Activated CD4-positive, alpha-beta T cell treated with anti-CD3 and anti-CD28 coated beads for 36 hours (primary cell): ENCODE measurements around the gene CEMIP. TPM values are rescaled to one million over a fixed set of nuclear protein-coding genes. Genes with fewer than 3 reads are reported as not detected.

Experiments used
- ATAC-seq: fragments of 200-7000 bp; cut with Tn5 transposase; one replicate; pipeline ENCODE4 v1.10.0; 2021; ENCODE audit warnings: mild to moderate bottlenecking, moderate library complexity
- CTCF ChIA-PET: fragments of 350-600 bp; sonication (Branson Sonifier 250); formaldehyde crosslinking; loops from one replicate; lab custom pipeline; 2021; ENCODE audit warnings: antibody characterized with exemption; lab: Charles Lee
- POLR2A ChIA-PET: fragments of 350-600 bp; sonication (Branson Sonifier 250); formaldehyde crosslinking; loops from one replicate; lab custom pipeline; 2021; ENCODE audit warnings: antibody characterized with exemption, inconsistent platforms; lab: Charles Lee
- DNase-seq: peaks from one replicate; pipeline ENCODE4 v3.0.0-alpha.2; 2020
- H3K27ac Mint-ChIP-seq: one replicate; pipeline ENCODE4 v1.8.0; 2021; ENCODE audit warnings: mixed read lengths
- H3K27me3 Mint-ChIP-seq: one replicate; pipeline ENCODE4 v1.8.0; 2021; ENCODE audit warnings: mixed read lengths
- H3K36me3 Mint-ChIP-seq: one replicate; pipeline ENCODE4 v1.8.0; 2021; ENCODE audit warnings: low read depth, mixed read lengths
- H3K4me1 Mint-ChIP-seq: one replicate; pipeline ENCODE4 v1.8.0; 2021; ENCODE audit warnings: mixed read lengths
- H3K4me3 Mint-ChIP-seq: one replicate; pipeline ENCODE4 v1.8.0; 2021; ENCODE audit warnings: mild to moderate bottlenecking, moderate library complexity, mixed read lengths
- H3K9me3 Mint-ChIP-seq: one replicate; pipeline ENCODE4 v1.8.0; 2021; ENCODE audit warnings: low read depth, mixed read lengths
- intact Hi-C, 2 experiments: fragments of 100-400 bp; cut with DNase I in 1 of 2; cut with micrococcal nuclease in 1 of 2; formaldehyde crosslinking; loops; one replicate each; pipeline versions ENCODE4 v1.14.2 to v1.15.1; 2022 to 2024; cut with DNase I, micrococcal nuclease
- total RNA-seq, 2 experiments: library from RNA; stranded (reverse); gene quantifications; one replicate each; pipeline ENCODE4 v1.2.3, GENCODE V29; 2021

The CEMIP gene
- total RNA-seq, 2 experiments from 2014 or later: 0.04 TPM; not detected in 1

GRCh38 chr15:80936288-80937078 is 157.3 kb downstream of the CEMIP start:
- peaks cover 7% of the 10 kb centered on the region for H3K36me3 Mint-ChIP-seq
- DNase-seq: no peak
- H3K9me3 Mint-ChIP-seq: no peaks in the 10 kb centered on the region
- ATAC-seq: no peak
- H3K27ac Mint-ChIP-seq: no peak overlapping the region
- no peaks in the 10 kb centered on the region for H3K27me3 Mint-ChIP-seq
- H3K4me3 Mint-ChIP-seq: no peak overlapping the region
- H3K4me1 Mint-ChIP-seq: no peaks in the 10 kb centered on the region
- ChIA-PET POLR2A (no interaction called here), CTCF (interaction anchor here (1.0 kb wide), 1 partner anchor 38 kb away, joined by 3 read pairs; no protein-coding TSS in a partner anchor)
- intact Hi-C loops: no loop called here

GRCh38 chr15:80937718-80938117 is 158.5 kb downstream of the CEMIP start:
- intact Hi-C loops: no loop called here
- CTCF ChIA-PET: interaction anchor here (0.7 to 1.2 kb wide), 2 partner anchors 11 to 32 kb away, joined by 4 read pairs; no protein-coding TSS in a partner anchor
- Mint-ChIP-seq H3K27me3 (no peaks in the 10 kb centered on the region), H3K36me3 (peaks cover 7% of the 10 kb centered on the region), H3K27ac (no peak overlapping the region), H3K4me1 (no peaks in the 10 kb centered on the region), H3K4me3 (no peak overlapping the region), H3K9me3 (no peaks in the 10 kb centered on the region)
- POLR2A ChIA-PET: no interaction called here
- DNase-seq (no peak), ATAC-seq (no peak)

- DNase-seq (no peak), ATAC-seq (no peak)
- intact Hi-C loops: no loop called here
- Mint-ChIP-seq H3K27me3 (no peaks in the 10 kb centered on the region), H3K27ac (no peak overlapping the region), H3K4me1 (no peaks in the 10 kb centered on the region), H3K4me3 (no peak overlapping the region), H3K36me3 (peaks cover 7% of the 10 kb centered on the region), H3K9me3 (no peaks in the 10 kb centered on the region)
- ChIA-PET POLR2A (no interaction called here), CTCF (interaction anchor here (0.9 to 1.2 kb wide), 3 partner anchors 31 to 258 kb away, joined by 3 to 4 read pairs (median 3); partner anchors contain the start of gene IL16)
These were observed 160.0 kb downstream of the CEMIP start for GRCh38 chr15:80939216-80939615.

- intact Hi-C loops: no loop called here
- Mint-ChIP-seq H3K36me3 (peaks cover 4% of the 10 kb centered on the region), H3K27ac (no peak overlapping the region), H3K4me3 (no peak overlapping the region), H3K27me3 (no peaks in the 10 kb centered on the region), H3K4me1 (no peaks in the 10 kb centered on the region), H3K9me3 (no peaks in the 10 kb centered on the region)
- ATAC-seq (no peak), DNase-seq (no peak)
- ChIA-PET CTCF (interaction anchor here (0.9 to 1.0 kb wide), 2 partner anchors 161 to 257 kb away, joined by 3 read pairs; partner anchors contain the start of gene IL16), POLR2A (no interaction called here)
These were observed 161.2 kb downstream of the CEMIP start for GRCh38 chr15:80940331-80940730.

- no peak for ATAC-seq
- CTCF ChIA-PET: interaction anchor here (1.4 kb wide), 1 partner anchor 29 kb away, joined by 4 read pairs; no protein-coding TSS in a partner anchor
- no peak overlapping the region for H3K27ac Mint-ChIP-seq
These were observed 161.7 kb downstream of the CEMIP start for GRCh38 chr15:80940851-80941250.

GRCh38 chr15:80942266-80942665 is 163.1 kb downstream of the CEMIP start:
- DNase-seq (no peak), ATAC-seq (no peak)
- intact Hi-C loops: no loop called here
- ChIA-PET POLR2A (no interaction called here), CTCF (interaction anchor here (0.7 to 1.4 kb wide), 2 partner anchors 28 to 486 kb away, joined by 3 to 4 read pairs; no protein-coding TSS in a partner anchor)
- H3K36me3 Mint-ChIP-seq: peaks cover 5% of the 10 kb centered on the region
- no peaks in the 10 kb centered on the region for H3K9me3 Mint-ChIP-seq
- no peak overlapping the region for H3K4me3 Mint-ChIP-seq
- no peaks in the 10 kb centered on the region for H3K27me3 Mint-ChIP-seq
- H3K4me1 Mint-ChIP-seq: no peaks in the 10 kb centered on the region
- H3K27ac Mint-ChIP-seq: no peak overlapping the region

More at GRCh38 chr15:80940851-80941250, 161.7 kb downstream of the CEMIP start:
- no peaks in the 10 kb centered on the region for H3K4me1 Mint-ChIP-seq
- intact Hi-C loops: no loop called here
- no peaks in the 10 kb centered on the region for H3K27me3 Mint-ChIP-seq
- no peaks in the 10 kb centered on the region for H3K9me3 Mint-ChIP-seq
- H3K4me3 Mint-ChIP-seq: no peak overlapping the region
- DNase-seq: no peak
- POLR2A ChIA-PET: no interaction called here
- peaks cover 5% of the 10 kb centered on the region for H3K36me3 Mint-ChIP-seq

- peaks cover 10% of the 10 kb centered on the region for H3K36me3 Mint-ChIP-seq
- H3K27me3 Mint-ChIP-seq: no peaks in the 10 kb centered on the region
- no peak overlapping the region for H3K4me3 Mint-ChIP-seq
- ChIA-PET CTCF (no interaction called here), POLR2A (no interaction called here)
- H3K27ac Mint-ChIP-seq: no peak overlapping the region
- no peaks in the 10 kb centered on the region for H3K9me3 Mint-ChIP-seq
- H3K4me1 Mint-ChIP-seq: no peaks in the 10 kb centered on the region
- ATAC-seq (no peak), DNase-seq (no peak)
- intact Hi-C loops: no loop called here
These were observed 163.8 kb downstream of the CEMIP start for GRCh38 chr15:80942746-80943565.

GRCh38 chr15:80944818-80945217 is 165.6 kb downstream of the CEMIP start:
- no peaks in the 10 kb centered on the region for H3K4me1 Mint-ChIP-seq
- DNase-seq (no peak), ATAC-seq (no peak)
- no peaks in the 10 kb centered on the region for H3K27me3 Mint-ChIP-seq
- POLR2A ChIA-PET: interaction anchor here (0.7 kb wide), 1 partner anchor 70 kb away, joined by 3 read pairs; no protein-coding TSS in a partner anchor
- H3K27ac Mint-ChIP-seq: no peak overlapping the region
- peaks cover 16% of the 10 kb centered on the region for H3K36me3 Mint-ChIP-seq
- no peaks in the 10 kb centered on the region for H3K9me3 Mint-ChIP-seq
- CTCF ChIA-PET: no interaction called here
- H3K4me3 Mint-ChIP-seq: no peak overlapping the region
- intact Hi-C loops: no loop called here

GRCh38 chr15:80945605-80946004 is 166.4 kb downstream of the CEMIP start:
- no peaks in the 10 kb centered on the region for H3K9me3 Mint-ChIP-seq
- no peaks in the 10 kb centered on the region for H3K27me3 Mint-ChIP-seq
- ChIA-PET CTCF (interaction anchor here (0.7 kb wide), 1 partner anchor 11 kb away, joined by 3 read pairs; no protein-coding TSS in a partner anchor), POLR2A (interaction anchor here (0.7 kb wide), 1 partner anchor 71 kb away, joined by 3 read pairs; no protein-coding TSS in a partner anchor)
- H3K27ac Mint-ChIP-seq: no peak overlapping the region
- intact Hi-C loops: no loop called here
- DNase-seq (no peak), ATAC-seq (no peak)
- no peak overlapping the region for H3K4me3 Mint-ChIP-seq
- H3K36me3 Mint-ChIP-seq: peaks cover 19% of the 10 kb centered on the region
- H3K4me1 Mint-ChIP-seq: no peaks in the 10 kb centered on the region

GRCh38 chr15:80946576-80946975 is 167.4 kb downstream of the CEMIP start:
- CTCF ChIA-PET: no interaction called here
- peaks cover 27% of the 10 kb centered on the region for H3K36me3 Mint-ChIP-seq
- H3K9me3 Mint-ChIP-seq: no peaks in the 10 kb centered on the region
- H3K27me3 Mint-ChIP-seq: no peaks in the 10 kb centered on the region
- ATAC-seq (no peak), DNase-seq (no peak)
- H3K4me3 Mint-ChIP-seq: no peak overlapping the region
- no peak overlapping the region for H3K27ac Mint-ChIP-seq
- no peaks in the 10 kb centered on the region for H3K4me1 Mint-ChIP-seq
- intact Hi-C loops: no loop called here
- POLR2A ChIA-PET: no interaction called here

- no peaks in the 10 kb centered on the region for H3K9me3 Mint-ChIP-seq
- CTCF ChIA-PET: interaction anchor here (0.5 to 0.7 kb wide), 2 partner anchors 11 to 288 kb away, joined by 3 to 4 read pairs; no protein-coding TSS in a partner anchor
- H3K36me3 Mint-ChIP-seq: peaks cover 32% of the 10 kb centered on the region
- H3K4me1 Mint-ChIP-seq: no peaks in the 10 kb centered on the region
- no peak overlapping the region for H3K4me3 Mint-ChIP-seq
- no peak for ATAC-seq
- H3K27me3 Mint-ChIP-seq: no peaks in the 10 kb centered on the region
- no peak for DNase-seq
- no peak overlapping the region for H3K27ac Mint-ChIP-seq
- POLR2A ChIA-PET: no interaction called here
- intact Hi-C loops: no loop called here
These were observed 169.6 kb downstream of the CEMIP start for GRCh38 chr15:80948651-80949292.
